COLO668 (cell line): Measurements from ENCODE around the gene TAF1B.
"Not testable (repeated sequence)": the region's sequence is repeated elsewhere in the genome, so short reads cannot be mapped to it uniquely, and the experiment has no call there.

Source experiments
- DNase-seq: peaks from one replicate; lab custom pipeline; 2025; ENCODE audit not compliant: unreplicated experiment; lab: John Stamatoyannopoulos, UW

TAF1B gene

GRCh38 chr2:9879455-9880194 is 36.4 kb downstream of the TAF1B start:
- DNase-seq = no peak

- DNase-seq = no peak
Observed at GRCh38 chr2:9883897-9884296, 40.6 kb downstream of the TAF1B start.

- no peak for DNase-seq
Observed at GRCh38 chr2:9884436-9884835, 41.2 kb downstream of the TAF1B start.

- DNase-seq = no peak
Observed at GRCh38 chr2:9885036-9885684, 41.9 kb downstream of the TAF1B start.

- DNase-seq = no peak
Observed at GRCh38 chr2:9887513-9887912, 44.2 kb downstream of the TAF1B start.

GRCh38 chr2:9889812-9890261 is 46.6 kb downstream of the TAF1B start:
- DNase-seq = no peak

- DNase-seq = no peak
Observed at GRCh38 chr2:9892236-9892635, 49.0 kb downstream of the TAF1B start.

GRCh38 chr2:9895669-9896590 is 52.7 kb downstream of the TAF1B start:
- DNase-seq = no peak

GRCh38 chr2:9897331-9897737 is 54.1 kb downstream of the TAF1B start:
- no peak for DNase-seq

- no peak for DNase-seq
Observed at GRCh38 chr2:9897846-9898245, 54.6 kb downstream of the TAF1B start.

- no peak for DNase-seq
Observed at GRCh38 chr2:9905413-9905812, 62.1 kb downstream of the TAF1B start.

- DNase-seq = no peak
Observed at GRCh38 chr2:9907402-9907801, 64.1 kb downstream of the TAF1B start.

GRCh38 chr2:9908639-9909038 is 65.4 kb downstream of the TAF1B start:
- no peak for DNase-seq

GRCh38 chr2:9909106-9909505 is 65.8 kb downstream of the TAF1B start:
- no peak for DNase-seq

GRCh38 chr2:9910699-9911098 is 67.4 kb downstream of the TAF1B start:
- DNase-seq = no peak

- DNase-seq = no peak
Observed at GRCh38 chr2:9912468-9912867, 69.2 kb downstream of the TAF1B start.

GRCh38 chr2:9914384-9915065 is 71.3 kb downstream of the TAF1B start:
- DNase-seq = no peak

- DNase-seq = no peak
Observed at GRCh38 chr2:9918275-9918674, 75.0 kb downstream of the TAF1B start.

- no peak for DNase-seq
Observed at GRCh38 chr2:9919512-9919911, 76.2 kb downstream of the TAF1B start.

- not testable (repeated sequence) for DNase-seq
Observed at GRCh38 chr2:9927020-9927419, 83.7 kb downstream of the TAF1B start.

- no peak for DNase-seq
Observed at GRCh38 chr2:9937258-9937657, 94.0 kb downstream of the TAF1B start.
